ENCODE measurements around the gene NPHS1.

DNA sequence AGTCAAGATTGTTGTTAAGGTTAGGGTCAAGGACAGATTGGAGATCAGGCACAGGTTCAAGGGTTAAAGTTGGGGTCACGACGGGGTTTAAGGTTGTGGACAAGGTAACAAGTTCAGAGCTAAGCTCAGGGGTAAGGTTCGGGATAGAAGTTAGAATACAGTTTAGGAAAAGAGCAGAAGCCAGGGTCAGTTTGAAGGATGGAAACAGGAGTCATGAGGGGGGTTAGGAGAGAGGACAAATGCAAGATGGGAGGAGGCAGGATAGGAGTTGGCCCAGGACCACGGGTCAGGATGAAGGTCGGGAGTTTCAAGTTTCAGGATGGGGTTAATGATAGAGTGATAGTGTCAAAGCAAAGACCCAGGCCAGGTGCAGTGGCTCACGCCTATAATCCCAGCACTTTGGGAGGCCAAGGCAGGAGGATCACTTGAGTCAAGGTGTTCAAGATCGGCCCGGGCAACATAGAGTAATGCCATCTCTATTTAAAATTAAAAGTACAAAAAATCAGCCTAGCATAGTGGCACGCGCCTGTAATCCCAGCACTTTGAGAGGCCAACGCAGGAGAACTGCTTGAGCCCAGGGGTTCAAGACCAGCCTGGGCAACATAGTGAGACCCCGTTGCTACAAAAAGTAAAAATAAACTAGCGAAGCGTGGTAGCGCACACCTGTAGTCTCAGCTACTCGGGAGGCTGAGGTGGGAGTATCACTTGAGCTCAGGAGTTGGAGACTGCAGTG lies 7.7 kb downstream of the NPHS1 start:
- TF ChIP-seq POLR2AphosphoS5 (IDR thresholded peaks at IDR 0.05) (no peak), POLR2A (IDR thresholded peaks at IDR 0.05; ENCODE audit: low read depth) (no peak), EP300 (IDR thresholded peaks at IDR 0.05) (no peak)
- TF ChIP-seq, protein P1, sequence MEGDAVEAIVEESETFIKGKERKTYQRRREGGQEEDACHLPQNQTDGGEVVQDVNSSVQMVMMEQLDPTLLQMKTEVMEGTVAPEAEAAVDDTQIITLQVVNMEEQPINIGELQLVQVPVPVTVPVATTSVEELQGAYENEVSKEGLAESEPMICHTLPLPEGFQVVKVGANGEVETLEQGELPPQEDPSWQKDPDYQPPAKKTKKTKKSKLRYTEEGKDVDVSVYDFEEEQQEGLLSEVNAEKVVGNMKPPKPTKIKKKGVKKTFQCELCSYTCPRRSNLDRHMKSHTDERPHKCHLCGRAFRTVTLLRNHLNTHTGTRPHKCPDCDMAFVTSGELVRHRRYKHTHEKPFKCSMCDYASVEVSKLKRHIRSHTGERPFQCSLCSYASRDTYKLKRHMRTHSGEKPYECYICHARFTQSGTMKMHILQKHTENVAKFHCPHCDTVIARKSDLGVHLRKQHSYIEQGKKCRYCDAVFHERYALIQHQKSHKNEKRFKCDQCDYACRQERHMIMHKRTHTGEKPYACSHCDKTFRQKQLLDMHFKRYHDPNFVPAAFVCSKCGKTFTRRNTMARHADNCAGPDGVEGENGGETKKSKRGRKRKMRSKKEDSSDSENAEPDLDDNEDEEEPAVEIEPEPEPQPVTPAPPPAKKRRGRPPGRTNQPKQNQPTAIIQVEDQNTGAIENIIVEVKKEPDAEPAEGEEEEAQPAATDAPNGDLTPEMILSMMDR (IDR thresholded peaks at IDR 0.05): no peak
